BLaER1 treated with 17β-estradiol and CSF1 and Interleukin-3, amounts not matched to agents 10 nM and 100 nM (cell line): Measurements from ENCODE around the gene LRIT2.
"Not testable (repeated sequence)": the region's sequence is repeated elsewhere in the genome, so short reads cannot be mapped to it uniquely, and the experiment has no call there.

Experiments
- H3K27ac ChIP-seq, 11 experiments: shearing (Covaris generic); formaldehyde crosslinking; 2 replicates each; pipeline ENCODE4 v1.8.1; 2022
- H3K27me3 ChIP-seq, 11 experiments: shearing (Covaris generic); formaldehyde crosslinking; 2 replicates each; pipeline ENCODE4 v1.8.1; 2022
- H3K36me3 ChIP-seq, 11 experiments: shearing (Covaris generic); formaldehyde crosslinking; 2 replicates each; pipeline ENCODE4 v1.8.1; 2022
- H3K4me1 ChIP-seq, 10 experiments: shearing (Covaris generic); formaldehyde crosslinking; 2 replicates each; pipeline ENCODE4 v1.8.1; 2022
- H3K4me2 ChIP-seq, 11 experiments: shearing (Covaris generic); formaldehyde crosslinking; 2 replicates each; pipeline ENCODE4 v1.8.1; 2022
- H3K4me3 ChIP-seq, 10 experiments: shearing (Covaris generic); formaldehyde crosslinking; 2 replicates each; pipeline ENCODE4 v1.8.1; 2022
- H3K9ac ChIP-seq, 11 experiments: shearing (Covaris generic); formaldehyde crosslinking; 2 replicates each; pipeline ENCODE4 v1.8.1; 2022
- H3K9me3 ChIP-seq, 11 experiments: shearing (Covaris generic); formaldehyde crosslinking; replicated peaks in 1 of 11; 2 replicates each; pipeline ENCODE4 v1.8.1; 2022
- H4K20me1 ChIP-seq, 11 experiments: shearing (Covaris generic); formaldehyde crosslinking; 2 replicates each; pipeline ENCODE4 v1.8.1; 2022
- Cebpa-rat ChIP-seq, 11 experiments: shearing (Covaris generic); IDR thresholded peaks; 2 replicates each; pipeline ENCODE4 v1.8.1; 2022

The LRIT2 gene

GRCh38 chr10:84181631-84182030 lies 43.7 kb downstream of the LRIT2 start:
- Histone ChIP-seq H3K9ac (no peak overlapping the region), H4K20me1 (no peaks in the 10 kb centered on the region), H3K4me3 (no peak overlapping the region), H3K36me3 (no peaks in the 10 kb centered on the region), H3K27ac (no peak overlapping the region), H3K9me3 (peaks cover 8 to 24% (median 17%) of the 10 kb centered on the region in 11 experiments; a peak in 18 of 22 replicates), H3K27me3 (no peaks in the 10 kb centered on the region), H3K4me1 (peaks cover 23 to 30% (median 27%) of the 10 kb centered on the region in 10 experiments), H3K4me2 (no peak overlapping the region)
- no peak for TF ChIP-seq Cebpa-rat (IDR thresholded peaks at IDR 0.05)

GRCh38 chr10:84180386-84180785 lies 45.0 kb downstream of the LRIT2 start:
- H3K4me2 ChIP-seq, H3K4me3 ChIP-seq, H3K36me3 ChIP-seq, H4K20me1 ChIP-seq, H3K27ac ChIP-seq, H3K9ac ChIP-seq, H3K27me3 ChIP-seq: not testable (repeated sequence)
- peaks cover 8 to 24% (median 17%) of the 10 kb centered on the region in 11 experiments; a peak in 18 of 22 replicates for H3K9me3 ChIP-seq
- H3K4me1 ChIP-seq = peaks cover 23 to 30% (median 27%) of the 10 kb centered on the region in 10 experiments

- H3K36me3 ChIP-seq = no peaks in the 10 kb centered on the region
Measured at GRCh38 chr10:84179059-84179710, 46.2 kb downstream of the LRIT2 start.

GRCh38 chr10:84178160-84178609 lies 47.2 kb downstream of the LRIT2 start:
- Histone ChIP-seq H4K20me1 (no peaks in the 10 kb centered on the region), H3K27ac (peak overlapping the region in 8 of 11 experiments; percentile 44 to 62 (median 54); a peak in 13 of 22 replicates), H3K4me1 (peaks cover 23 to 36% (median 28%) of the 10 kb centered on the region in 10 experiments), H3K9ac (peak overlapping the region in 1 of 11 experiments; percentile 37; a peak in 2 of 22 replicates), H3K4me2 (peak overlapping the region; percentile 52 to 74 (median 62)), H3K9me3 (peaks cover 8 to 24% (median 17%) of the 10 kb centered on the region in 11 experiments; a peak in 18 of 22 replicates), H3K4me3 (no peak overlapping the region), H3K27me3 (no peaks in the 10 kb centered on the region), H3K36me3 (no peaks in the 10 kb centered on the region)
- no peak for TF ChIP-seq Cebpa-rat (IDR thresholded peaks at IDR 0.05)

More at GRCh38 chr10:84179059-84179710, 46.2 kb downstream of the LRIT2 start:
- no peak; a peak in 1 of 22 replicates for TF ChIP-seq Cebpa-rat (IDR thresholded peaks at IDR 0.05)
- H3K27me3 ChIP-seq = no peaks in the 10 kb centered on the region
- H3K9me3 ChIP-seq = peaks cover 8 to 24% (median 17%) of the 10 kb centered on the region in 11 experiments; a peak in 18 of 22 replicates
- peaks cover 23 to 30% (median 27%) of the 10 kb centered on the region in 10 experiments for H3K4me1 ChIP-seq
- peak overlapping the region; percentile 3 to 73 (median 46); a peak in 17 of 22 replicates for H3K4me2 ChIP-seq
- no peak overlapping the region for H3K4me3 ChIP-seq
- no peak overlapping the region; a peak in 1 of 22 replicates for H3K9ac ChIP-seq
- H3K27ac ChIP-seq = peak overlapping the region in 9 of 11 experiments; percentile 2 to 46 (median 18); a peak in 8 of 22 replicates
- H4K20me1 ChIP-seq = no peaks in the 10 kb centered on the region

- Histone ChIP-seq H3K4me2 (peak overlapping the region; percentile 52 to 74 (median 62)), H3K9ac (peak overlapping the region in 6 of 11 experiments; percentile 27 to 49 (median 40); a peak in 7 of 22 replicates), H3K27me3 (no peaks in the 10 kb centered on the region), H3K4me1 (peaks cover 23 to 40% (median 29%) of the 10 kb centered on the region in 10 experiments), H4K20me1 (no peaks in the 10 kb centered on the region), H3K27ac (peak overlapping the region in 8 of 11 experiments; percentile 44 to 62 (median 54); a peak in 16 of 22 replicates), H3K9me3 (peaks cover 8 to 24% (median 17%) of the 10 kb centered on the region in 11 experiments; a peak in 18 of 22 replicates), H3K4me3 (no peak overlapping the region), H3K36me3 (no peaks in the 10 kb centered on the region)
- no peak for TF ChIP-seq Cebpa-rat (IDR thresholded peaks at IDR 0.05)
Measured at GRCh38 chr10:84177541-84178141, 47.7 kb downstream of the LRIT2 start.

- Histone ChIP-seq H3K27ac (peak overlapping the region in 8 of 11 experiments; percentile 44 to 62 (median 54); a peak in 16 of 22 replicates), H3K27me3 (no peaks in the 10 kb centered on the region), H3K36me3 (no peaks in the 10 kb centered on the region), H3K9ac (peak overlapping the region in 4 of 11 experiments; percentile 27 to 43 (median 32); a peak in 4 of 22 replicates), H3K9me3 (peaks cover 8 to 18% (median 17%) of the 10 kb centered on the region in 11 experiments; a peak in 18 of 22 replicates), H4K20me1 (no peaks in the 10 kb centered on the region), H3K4me1 (peaks cover 23 to 45% (median 36%) of the 10 kb centered on the region in 10 experiments), H3K4me2 (peak overlapping the region; percentile 52 to 74 (median 62); a peak in 20 of 22 replicates), H3K4me3 (no peak overlapping the region)
- TF ChIP-seq Cebpa-rat (IDR thresholded peaks at IDR 0.05) = no peak
Measured at GRCh38 chr10:84176836-84177474, 48.4 kb downstream of the LRIT2 start.

GRCh38 chr10:84176351-84176750 lies 49.0 kb downstream of the LRIT2 start:
- H3K4me2 ChIP-seq = no peak overlapping the region

GRCh38 chr10:84175436-84175835 lies 49.9 kb downstream of the LRIT2 start:
- Histone ChIP-seq H3K27ac (no peak overlapping the region), H3K36me3 (no peaks in the 10 kb centered on the region), H4K20me1 (no peaks in the 10 kb centered on the region), H3K4me2 (no peak overlapping the region), H3K4me1 (peaks cover 29 to 52% (median 37%) of the 10 kb centered on the region in 10 experiments), H3K27me3 (no peaks in the 10 kb centered on the region), H3K9ac (no peak overlapping the region), H3K4me3 (no peak overlapping the region), H3K9me3 (peaks cover 0 to 3% (median 1%) of the 10 kb centered on the region in 11 experiments; a peak in 10 of 22 replicates)
- TF ChIP-seq Cebpa-rat (IDR thresholded peaks at IDR 0.05) = no peak

More at GRCh38 chr10:84176351-84176750, 49.0 kb downstream of the LRIT2 start:
- no peak for TF ChIP-seq Cebpa-rat (IDR thresholded peaks at IDR 0.05)
- Histone ChIP-seq H3K36me3 (no peaks in the 10 kb centered on the region), H3K27me3 (no peaks in the 10 kb centered on the region), H3K4me3 (no peak overlapping the region), H3K27ac (no peak overlapping the region; a peak in 1 of 22 replicates), H3K9ac (no peak overlapping the region), H3K4me1 (peaks cover 29 to 51% (median 37%) of the 10 kb centered on the region in 10 experiments), H3K9me3 (peaks cover 7 to 12% (median 11%) of the 10 kb centered on the region in 11 experiments; a peak in 18 of 22 replicates), H4K20me1 (no peaks in the 10 kb centered on the region)
